Thymus (tissue), 11 donors: ENCODE data around the gene TRIM40. TPM values are rescaled to one million over a fixed set of nuclear protein-coding genes. Genes with fewer than 3 reads are reported as not detected.
"Not testable (repeated sequence)": the region's sequence is repeated elsewhere in the genome, so short reads cannot be mapped to it uniquely, and the experiment has no call there.

Experiments
- DNase-seq, 9 donors: peaks; one replicate each; pipeline ENCODE4 v3.0.0-alpha.2; 2013; ENCODE audit warnings: low spot score in 9 of 9, low read depth in 6 of 9, missing footprints in 1 of 9
- H3K27ac ChIP-seq, 2 donors: one replicate each; pipeline ENCODE4 v1.5.1; 2013; ENCODE audit warnings: control low read depth in 1 of 2, low read depth in 1 of 2, low read length in 1 of 2, mild to moderate bottlenecking in 1 of 2, moderate library complexity in 1 of 2
- H3K27me3 ChIP-seq, 2 donors: one replicate each; pipeline ENCODE4 v1.5.1; 2013; ENCODE audit warnings: low read length in 1 of 2; ENCODE audit not compliant: control insufficient read depth in 2 of 2, insufficient read depth in 1 of 2
- H3K36me3 ChIP-seq, 2 donors: one replicate each; pipeline ENCODE4 v1.5.1; 2013; ENCODE audit warnings: low read length in 1 of 2, mild to moderate bottlenecking in 1 of 2, moderate library complexity in 1 of 2; ENCODE audit not compliant: control insufficient read depth in 2 of 2, insufficient read depth in 2 of 2
- H3K4me1 ChIP-seq, 2 donors: one replicate each; pipeline ENCODE4 v1.5.1; 2013; ENCODE audit warnings: low read length in 2 of 2; ENCODE audit not compliant: control insufficient read depth in 2 of 2, insufficient read depth in 2 of 2
- H3K4me3 ChIP-seq, 2 donors: one replicate each; pipeline ENCODE4 v1.5.1; 2013; ENCODE audit warnings: low read length in 2 of 2, control low read depth in 1 of 2, mild to moderate bottlenecking in 1 of 2
- H3K9me3 ChIP-seq, 2 donors: one replicate each; pipeline ENCODE4 v1.5.1; 2013; ENCODE audit warnings: low read length in 1 of 2, mild to moderate bottlenecking in 1 of 2; ENCODE audit not compliant: control insufficient read depth in 2 of 2, insufficient read depth in 1 of 2
- WGBS: extraction: QIAGEN DNeasy Blood & Tissue Kit; methylation state at CpG from one replicate; pipeline ENCODE4 v1.1.7; 2013; 5-methylcytosine and 5-hydroxymethylcytosine counted together
- polyA plus RNA-seq: library from polyadenylated mRNA; stranded (reverse); fragments of 200-250 nt; gene quantifications from one replicate; pipeline ENCODE4 v1.2.3, GENCODE V29; 2013
- total RNA-seq: library from RNA; stranded (reverse); fragments of 120-200 nt; gene quantifications from one replicate; pipeline ENCODE4 v1.2.4, GENCODE V29; 2013
- donor health status: healthy.

TRIM40 gene
- total and polyA plus RNA-seq, 2 donors = 0.09 to 0.16 TPM

GRCh38 chr6:30112402-30112994 is 23.4 kb upstream of the TRIM40 start:
- Histone ChIP-seq H3K4me1 (no peaks in the 10 kb centered on the region), H3K27ac (no peak overlapping the region), H3K27me3 (peaks cover 14 to 71% of the 10 kb centered on the region in 2 donors), H3K9me3 (no peaks in the 10 kb centered on the region), H3K4me3 (no peak overlapping the region), H3K36me3 (no peaks in the 10 kb centered on the region)
- DNase-seq = no peak
- 87% methylated on average over 10 of the region's 10 CpGs for WGBS

- Histone ChIP-seq H3K27ac (no peak within 1 kb of the TSS), H3K36me3 (no peaks in the 10 kb centered on the region), H3K4me3 (no peak within 1 kb of the TSS), H3K4me1 (no peaks in the 10 kb centered on the region), H3K9me3 (no peaks in the 10 kb centered on the region), H3K27me3 (peaks cover 14 to 68% of the 10 kb centered on the region in 2 donors)
- 91% methylated on average over 3 of the region's 3 CpGs for WGBS
- DNase-seq = no peak
These were observed 22.8 kb upstream of the TRIM40 start, which contains the start of gene TRIM31 for GRCh38 chr6:30113003-30113759. TRIM31 (minus strand) TSS chr6:30113090; CDS start chr6:30112805, 285 bp downstream.

GRCh38 chr6:30113841-30114240 is 22.1 kb upstream of the TRIM40 start:
- DNase-seq = no peak
- peaks cover 14 to 62% of the 10 kb centered on the region in 2 donors for H3K27me3 ChIP-seq
- no peak overlapping the region for H3K27ac ChIP-seq
- H3K36me3 ChIP-seq = no peaks in the 10 kb centered on the region
- H3K4me3 ChIP-seq = no peak overlapping the region
- no peaks in the 10 kb centered on the region for H3K9me3 ChIP-seq
- H3K4me1 ChIP-seq = no peaks in the 10 kb centered on the region
- 70% methylated on average over 1 of the region's 1 CpG for WGBS

- 83% methylated on average over 6 of the region's 6 CpGs for WGBS
- Histone ChIP-seq H3K27me3 (peaks cover 6 to 46% of the 10 kb centered on the region in 2 donors), H3K27ac (no peak overlapping the region)
These were observed 19.2 kb upstream of the TRIM40 start for GRCh38 chr6:30116724-30117123.

GRCh38 chr6:30118691-30119090 is 17.2 kb upstream of the TRIM40 start:
- H3K36me3 ChIP-seq, H3K4me1 ChIP-seq, H3K4me3 ChIP-seq, H3K27ac ChIP-seq, H3K9me3 ChIP-seq, DNase-seq: not testable (repeated sequence)
- 96% methylated on average over 5 of the region's 5 CpGs for WGBS
- peaks cover 6 to 34% of the 10 kb centered on the region in 2 donors for H3K27me3 ChIP-seq

More at GRCh38 chr6:30116724-30117123, 19.2 kb upstream of the TRIM40 start:
- H3K9me3 ChIP-seq = no peaks in the 10 kb centered on the region
- no peaks in the 10 kb centered on the region for H3K4me1 ChIP-seq
- H3K36me3 ChIP-seq = no peaks in the 10 kb centered on the region
- DNase-seq = no peak
- no peak overlapping the region for H3K4me3 ChIP-seq

- Histone ChIP-seq H3K27me3 (peaks cover 0 to 45% of the 10 kb centered on the region in 2 donors), H3K36me3 (no peaks in the 10 kb centered on the region), H3K4me3 (no peak overlapping the region), H3K9me3 (no peaks in the 10 kb centered on the region), H3K27ac (no peak overlapping the region), H3K4me1 (no peaks in the 10 kb centered on the region)
- DNase-seq = no peak
- WGBS = 94% methylated on average over 10 of the region's 10 CpGs
These were observed 14.2 kb upstream of the TRIM40 start for GRCh38 chr6:30121446-30122366.

- Histone ChIP-seq H3K4me3 (no peak overlapping the region), H3K27ac (no peak overlapping the region), H3K4me1 (no peaks in the 10 kb centered on the region), H3K27me3 (peaks cover 7 to 50% of the 10 kb centered on the region in 2 donors), H3K36me3 (no peaks in the 10 kb centered on the region), H3K9me3 (no peaks in the 10 kb centered on the region)
- 92% methylated on average over 2 of the region's 2 CpGs for WGBS
- no peak for DNase-seq
These were observed 13.4 kb upstream of the TRIM40 start for GRCh38 chr6:30122515-30122914.

GRCh38 chr6:30127238-30128093 is 8.5 kb upstream of the TRIM40 start:
- Histone ChIP-seq H3K27ac (no peak overlapping the region), H3K9me3 (peaks cover 0 to 2% of the 10 kb centered on the region in 2 donors), H3K36me3 (no peaks in the 10 kb centered on the region), H3K4me1 (peaks cover 0 to 2% of the 10 kb centered on the region in 2 donors), H3K27me3 (peaks cover 33 to 85% of the 10 kb centered on the region in 2 donors), H3K4me3 (no peak overlapping the region)
- WGBS = 31% methylated on average over 50 of the region's 50 CpGs
- no peak for DNase-seq
